ENCODE data around the gene HOXD9. TPM values are rescaled to one million over a fixed set of nuclear protein-coding genes. Genes with fewer than 3 reads are reported as not detected.

Gene HOXD9
- total RNA-seq, 2 experiments from 2014 or later = not detected

DNA sequence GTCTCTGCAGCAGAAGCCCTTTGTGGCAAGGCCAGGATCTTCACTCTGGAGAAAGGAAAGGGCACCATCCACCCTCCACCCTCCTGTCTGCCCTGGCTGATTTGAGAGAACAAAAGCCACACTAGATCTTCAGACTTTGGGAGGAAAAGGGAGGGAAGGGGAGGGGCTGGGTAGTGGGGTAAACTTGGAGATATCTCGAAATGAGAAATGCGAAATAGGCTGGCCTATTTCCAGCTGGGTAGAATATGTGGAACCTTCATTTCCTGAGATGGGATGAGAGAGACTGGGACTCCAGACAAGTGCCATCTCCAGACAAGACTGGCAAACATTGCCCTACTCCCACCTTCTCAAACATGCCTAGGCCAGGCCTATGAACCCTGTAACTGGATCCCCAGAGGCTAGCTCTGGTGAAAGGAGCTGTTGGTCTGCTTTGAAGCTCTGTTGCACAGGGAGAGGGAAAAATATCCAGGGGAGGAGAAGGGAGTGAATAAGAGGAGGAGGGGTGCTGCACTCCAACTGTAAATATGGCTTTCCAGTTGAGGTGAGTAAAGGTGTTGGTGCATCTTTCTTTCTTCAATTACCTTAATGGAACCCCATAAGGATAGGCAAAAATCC lies 21.2 kb upstream of the HOXD9 start:
- Histone ChIP-seq H3K27ac (ENCODE audit: low read depth, low read length, poor library complexity, severe bottlenecking) (no peak overlapping the region), H4K20me1 (ENCODE audit: insufficient read depth, low read length) (no peaks in the 10 kb centered on the region), H3K9me2 (ENCODE audit: insufficient read depth, low read length) (no peaks in the 10 kb centered on the region), H2AFZ (ENCODE audit: low read length) (no peak overlapping the region), H3K4me3 (ENCODE audit: low read depth, low read length, poor library complexity, severe bottlenecking) (no peak overlapping the region), H3K4me1 (ENCODE audit: insufficient read depth, low read length, poor library complexity, severe bottlenecking) (peaks cover 12% of the 10 kb centered on the region), H3K79me2 (ENCODE audit: insufficient read depth, low read depth, low read length) (no peaks in the 10 kb centered on the region), H3K4me2 (ENCODE audit: low read length) (no peak overlapping the region), H3K9me3 (ENCODE audit: low read length) (no peaks in the 10 kb centered on the region), H3K36me3 (ENCODE audit: insufficient read depth, low read length) (no peaks in the 10 kb centered on the region)
- TF ChIP-seq, protein P1, sequence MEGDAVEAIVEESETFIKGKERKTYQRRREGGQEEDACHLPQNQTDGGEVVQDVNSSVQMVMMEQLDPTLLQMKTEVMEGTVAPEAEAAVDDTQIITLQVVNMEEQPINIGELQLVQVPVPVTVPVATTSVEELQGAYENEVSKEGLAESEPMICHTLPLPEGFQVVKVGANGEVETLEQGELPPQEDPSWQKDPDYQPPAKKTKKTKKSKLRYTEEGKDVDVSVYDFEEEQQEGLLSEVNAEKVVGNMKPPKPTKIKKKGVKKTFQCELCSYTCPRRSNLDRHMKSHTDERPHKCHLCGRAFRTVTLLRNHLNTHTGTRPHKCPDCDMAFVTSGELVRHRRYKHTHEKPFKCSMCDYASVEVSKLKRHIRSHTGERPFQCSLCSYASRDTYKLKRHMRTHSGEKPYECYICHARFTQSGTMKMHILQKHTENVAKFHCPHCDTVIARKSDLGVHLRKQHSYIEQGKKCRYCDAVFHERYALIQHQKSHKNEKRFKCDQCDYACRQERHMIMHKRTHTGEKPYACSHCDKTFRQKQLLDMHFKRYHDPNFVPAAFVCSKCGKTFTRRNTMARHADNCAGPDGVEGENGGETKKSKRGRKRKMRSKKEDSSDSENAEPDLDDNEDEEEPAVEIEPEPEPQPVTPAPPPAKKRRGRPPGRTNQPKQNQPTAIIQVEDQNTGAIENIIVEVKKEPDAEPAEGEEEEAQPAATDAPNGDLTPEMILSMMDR (conservative IDR thresholded peaks at IDR 0.05; ENCODE audit: low read length) = no peak
- TF ChIP-seq EZH2phosphoT487 (IDR thresholded peaks at IDR 0.05; ENCODE audit: borderline replicate concordance, low read depth, low read length) = no peak
- CTCF ChIA-PET (ENCODE audit: unreplicated experiment) = no interaction called here
- POLR2A ChIA-PET = interaction anchor here (0.6 kb wide), 1 partner anchor 496 kb away, joined by 3 read pairs; no protein-coding TSS in a partner anchor
- no peak for DNase-seq (ENCODE audit: low spot score)
- no TSS peak for BruUV-seq (replicated peaks)
- intact Hi-C loops (cut with micrococcal nuclease; ENCODE audit: unreplicated experiment) = no loop called here

- intact Hi-C loops (cut with micrococcal nuclease; ENCODE audit: unreplicated experiment) = no loop called here
- no TSS peak for BruUV-seq (replicated peaks)
- Histone ChIP-seq H3K4me2 (ENCODE audit: low read length) (no peak overlapping the region), H2AFZ (ENCODE audit: low read length) (no peak overlapping the region), H3K36me3 (ENCODE audit: insufficient read depth, low read length) (no peaks in the 10 kb centered on the region), H3K4me1 (ENCODE audit: insufficient read depth, low read length, poor library complexity, severe bottlenecking) (peaks cover 7% of the 10 kb centered on the region), H3K4me3 (ENCODE audit: low read depth, low read length, poor library complexity, severe bottlenecking) (no peak overlapping the region), H3K79me2 (ENCODE audit: insufficient read depth, low read depth, low read length) (no peaks in the 10 kb centered on the region), H3K27ac (ENCODE audit: low read depth, low read length, poor library complexity, severe bottlenecking) (no peak overlapping the region), H3K9me2 (ENCODE audit: insufficient read depth, low read length) (no peaks in the 10 kb centered on the region), H3K9me3 (ENCODE audit: low read length) (no peaks in the 10 kb centered on the region), H4K20me1 (ENCODE audit: insufficient read depth, low read length) (no peaks in the 10 kb centered on the region)
- no peak for DNase-seq (ENCODE audit: low spot score)
- TF ChIP-seq, protein P1 (conservative IDR thresholded peaks at IDR 0.05; ENCODE audit: low read length) = no peak
- no peak for TF ChIP-seq EZH2phosphoT487 (IDR thresholded peaks at IDR 0.05; ENCODE audit: borderline replicate concordance, low read depth, low read length)
- CTCF ChIA-PET (ENCODE audit: unreplicated experiment) = no interaction called here
- POLR2A ChIA-PET = interaction anchor here (0.6 kb wide), 1 partner anchor 496 kb away, joined by 3 read pairs; no protein-coding TSS in a partner anchor
These were observed 20.7 kb upstream of the HOXD9 start for GRCh38 chr2:176101842-176102241.

- POLR2A ChIA-PET = no interaction called here
These were observed 20.1 kb upstream of the HOXD9 start for GRCh38 chr2:176102309-176102866.

More at GRCh38 chr2:176102309-176102866, 20.1 kb upstream of the HOXD9 start:
- Histone ChIP-seq H3K27ac (ENCODE audit: low read depth, low read length, poor library complexity, severe bottlenecking) (no peak overlapping the region), H3K9me3 (ENCODE audit: low read length) (no peaks in the 10 kb centered on the region), H3K9me2 (ENCODE audit: insufficient read depth, low read length) (no peaks in the 10 kb centered on the region), H3K4me3 (ENCODE audit: low read depth, low read length, poor library complexity, severe bottlenecking) (no peak overlapping the region), H3K36me3 (ENCODE audit: insufficient read depth, low read length) (no peaks in the 10 kb centered on the region), H3K4me1 (ENCODE audit: insufficient read depth, low read length, poor library complexity, severe bottlenecking) (peaks cover 2% of the 10 kb centered on the region), H3K4me2 (ENCODE audit: low read length) (no peak overlapping the region), H2AFZ (ENCODE audit: low read length) (no peak overlapping the region), H4K20me1 (ENCODE audit: insufficient read depth, low read length) (no peaks in the 10 kb centered on the region), H3K79me2 (ENCODE audit: insufficient read depth, low read depth, low read length) (no peaks in the 10 kb centered on the region)
- CTCF ChIA-PET (ENCODE audit: unreplicated experiment) = no interaction called here
- TF ChIP-seq, protein P1 (conservative IDR thresholded peaks at IDR 0.05; ENCODE audit: low read length) = no peak
- no peak for TF ChIP-seq EZH2phosphoT487 (IDR thresholded peaks at IDR 0.05; ENCODE audit: borderline replicate concordance, low read depth, low read length)
- BruUV-seq (replicated peaks) = no TSS peak
- intact Hi-C loops (cut with micrococcal nuclease; ENCODE audit: unreplicated experiment) = no loop called here
- no peak for DNase-seq (ENCODE audit: low spot score)
